BLaER1 treated with 17β-estradiol and CSF1 and Interleukin-3, amounts not matched to agents 10 nM and 100 nM (cell line): ENCODE measurements around the gene MAP2K7.

Experiments
- H3K27ac ChIP-seq, 11 experiments: shearing (Covaris generic); formaldehyde crosslinking; 2 replicates each; pipeline ENCODE4 v1.8.1; 2022
- H3K27me3 ChIP-seq, 11 experiments: shearing (Covaris generic); formaldehyde crosslinking; 2 replicates each; pipeline ENCODE4 v1.8.1; 2022
- H3K36me3 ChIP-seq, 11 experiments: shearing (Covaris generic); formaldehyde crosslinking; 2 replicates each; pipeline ENCODE4 v1.8.1; 2022
- H3K4me1 ChIP-seq, 10 experiments: shearing (Covaris generic); formaldehyde crosslinking; 2 replicates each; pipeline ENCODE4 v1.8.1; 2022
- H3K4me2 ChIP-seq, 11 experiments: shearing (Covaris generic); formaldehyde crosslinking; 2 replicates each; pipeline ENCODE4 v1.8.1; 2022
- H3K4me3 ChIP-seq, 10 experiments: shearing (Covaris generic); formaldehyde crosslinking; 2 replicates each; pipeline ENCODE4 v1.8.1; 2022
- H3K9ac ChIP-seq, 11 experiments: shearing (Covaris generic); formaldehyde crosslinking; 2 replicates each; pipeline ENCODE4 v1.8.1; 2022
- H3K9me3 ChIP-seq, 11 experiments: shearing (Covaris generic); formaldehyde crosslinking; replicated peaks in 1 of 11; 2 replicates each; pipeline ENCODE4 v1.8.1; 2022
- H4K20me1 ChIP-seq, 11 experiments: shearing (Covaris generic); formaldehyde crosslinking; 2 replicates each; pipeline ENCODE4 v1.8.1; 2022
- Cebpa-rat ChIP-seq, 11 experiments: shearing (Covaris generic); IDR thresholded peaks; 2 replicates each; pipeline ENCODE4 v1.8.1; 2022

Gene MAP2K7

GRCh38 chr19:7859831-7860713 lies 43.6 kb upstream of the MAP2K7 start:
- H3K9ac ChIP-seq, result no peak overlapping the region

DNA sequence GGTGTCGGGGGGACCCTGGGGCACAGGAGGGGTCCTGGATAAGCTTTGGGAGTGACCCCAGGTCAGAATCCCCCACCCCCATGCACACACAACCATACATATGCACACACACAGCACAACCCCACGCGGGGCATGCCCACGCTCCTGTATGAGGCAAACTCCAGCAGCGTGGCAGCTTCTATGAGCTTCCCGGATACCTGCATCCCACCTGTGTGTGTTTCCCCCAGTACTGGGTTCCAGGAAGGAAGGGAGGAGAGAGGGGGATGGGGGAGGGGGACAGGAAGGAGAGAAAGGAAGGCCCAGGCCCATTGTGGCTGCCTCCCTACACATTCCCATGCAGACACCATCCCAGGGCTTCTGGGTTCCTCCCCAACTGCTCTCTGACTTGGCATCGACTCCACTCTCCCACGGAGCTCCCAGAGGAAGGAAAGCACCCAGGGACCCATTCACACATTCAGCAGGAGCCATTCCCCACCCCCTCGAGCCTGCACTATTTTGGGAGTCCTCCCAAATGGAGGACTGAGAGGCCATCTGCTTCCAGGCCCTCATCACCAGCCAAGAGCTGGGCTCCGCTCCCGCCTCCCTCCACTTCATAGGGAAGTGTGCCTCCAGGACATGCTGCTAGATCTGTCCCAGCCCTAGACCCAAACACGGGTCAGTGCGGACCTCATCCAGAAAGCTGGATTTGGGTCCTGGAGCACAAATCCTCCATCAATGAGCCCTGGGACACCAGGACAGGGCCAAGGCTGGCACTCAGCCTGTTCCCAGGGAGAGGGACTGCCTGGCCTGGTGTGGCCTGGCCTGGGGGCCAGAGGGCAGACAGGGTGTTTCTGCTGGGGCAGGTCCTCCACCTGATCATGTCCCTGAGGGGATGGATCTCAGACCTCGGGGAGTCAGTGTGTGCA lies 42.7 kb upstream of the MAP2K7 start:
- Histone ChIP-seq H3K4me3 (no peak overlapping the region), H3K4me2 (peak overlapping the region; percentile 94 to 100 (median 99); a peak in 21 of 22 replicates), H4K20me1 (peaks cover 0 to 79% (median 26%) of the 10 kb centered on the region in 11 experiments; a peak in 17 of 22 replicates), H3K27me3 (peaks cover 42 to 65% (median 53%) of the 10 kb centered on the region in 11 experiments), H3K27ac (no peak overlapping the region), H3K4me1 (peaks cover 40 to 70% (median 62%) of the 10 kb centered on the region in 10 experiments), H3K9ac (peak overlapping the region in 3 of 11 experiments; percentile 3 to 49 (median 8); a peak in 2 of 22 replicates), H3K9me3 (no peaks in the 10 kb centered on the region), H3K36me3 (no peaks in the 10 kb centered on the region)
- no peak for TF ChIP-seq Cebpa-rat (IDR thresholded peaks at IDR 0.05)

More at GRCh38 chr19:7859831-7860713, 43.6 kb upstream of the MAP2K7 start:
- H3K4me3 ChIP-seq, result no peak overlapping the region
- peak overlapping the region in 2 of 11 experiments; percentile 98 to 99; a peak in 1 of 22 replicates for H3K4me2 ChIP-seq
- no peaks in the 10 kb centered on the region for H3K36me3 ChIP-seq
- H3K4me1 ChIP-seq, result peaks cover 34 to 65% (median 56%) of the 10 kb centered on the region in 10 experiments
- TF ChIP-seq Cebpa-rat (IDR thresholded peaks at IDR 0.05), result no peak
- H4K20me1 ChIP-seq, result peaks cover 0 to 73% (median 26%) of the 10 kb centered on the region in 11 experiments; a peak in 17 of 22 replicates
- H3K9me3 ChIP-seq, result no peaks in the 10 kb centered on the region
- no peak overlapping the region for H3K27ac ChIP-seq
- peaks cover 38 to 58% (median 47%) of the 10 kb centered on the region in 11 experiments for H3K27me3 ChIP-seq

- Histone ChIP-seq H3K36me3 (no peaks in the 10 kb centered on the region), H4K20me1 (peaks cover 0 to 74% (median 26%) of the 10 kb centered on the region in 11 experiments; a peak in 17 of 22 replicates), H3K9me3 (no peaks in the 10 kb centered on the region), H3K4me3 (peak overlapping the region; percentile 45 to 67 (median 53)), H3K27me3 (peaks cover 42 to 65% (median 53%) of the 10 kb centered on the region in 11 experiments), H3K27ac (no peak overlapping the region), H3K9ac (peak overlapping the region in 9 of 11 experiments; percentile 8 to 62 (median 47); a peak in 11 of 22 replicates), H3K4me2 (peak overlapping the region; percentile 94 to 100 (median 99)), H3K4me1 (peaks cover 40 to 70% (median 59%) of the 10 kb centered on the region in 10 experiments)
- TF ChIP-seq Cebpa-rat (IDR thresholded peaks at IDR 0.05), result no peak
These were observed 41.9 kb upstream of the MAP2K7 start for GRCh38 chr19:7861619-7862412.

DNA sequence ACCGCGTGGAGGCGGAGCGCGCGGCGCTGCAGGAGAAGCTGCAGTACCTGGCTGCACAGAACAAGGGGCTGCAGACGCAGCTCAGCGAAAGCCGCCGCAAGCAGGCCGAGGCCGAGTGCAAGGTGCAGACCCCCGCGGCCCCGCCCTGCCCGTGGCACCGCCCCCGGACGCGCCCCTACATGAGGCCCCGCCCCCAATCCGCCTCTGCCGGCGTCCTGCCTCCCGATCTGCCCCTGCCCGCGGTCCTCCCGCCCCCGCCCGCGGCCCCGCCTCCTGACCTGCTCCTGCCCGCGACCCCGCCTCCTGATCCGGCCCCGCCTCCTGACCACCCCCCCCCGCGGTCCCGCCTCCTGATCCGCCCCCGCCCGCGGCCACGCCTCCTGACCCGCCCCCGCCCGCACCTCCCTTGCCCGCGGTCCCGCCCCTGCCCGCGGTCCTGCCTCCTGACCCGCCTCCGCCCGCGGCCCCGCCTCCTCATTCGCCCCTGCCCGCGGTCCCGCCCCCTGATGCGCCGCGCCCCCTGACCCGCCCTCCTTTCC lies 41.2 kb upstream of the MAP2K7 start:
- peaks cover 0 to 75% (median 26%) of the 10 kb centered on the region in 11 experiments; a peak in 17 of 22 replicates for H4K20me1 ChIP-seq
- TF ChIP-seq Cebpa-rat (IDR thresholded peaks at IDR 0.05), result no peak
- H3K27me3 ChIP-seq, result peaks cover 42 to 63% (median 51%) of the 10 kb centered on the region in 11 experiments
- no peaks in the 10 kb centered on the region for H3K36me3 ChIP-seq
- H3K4me3 ChIP-seq, result peak overlapping the region; percentile 45 to 67 (median 53)
- peak overlapping the region in 8 of 11 experiments; percentile 8 to 62 (median 48); a peak in 6 of 22 replicates for H3K9ac ChIP-seq
- no peaks in the 10 kb centered on the region for H3K9me3 ChIP-seq
- no peak overlapping the region for H3K27ac ChIP-seq
- peak overlapping the region; percentile 94 to 100 (median 99) for H3K4me2 ChIP-seq
- H3K4me1 ChIP-seq, result peaks cover 40 to 71% (median 61%) of the 10 kb centered on the region in 10 experiments

DNA sequence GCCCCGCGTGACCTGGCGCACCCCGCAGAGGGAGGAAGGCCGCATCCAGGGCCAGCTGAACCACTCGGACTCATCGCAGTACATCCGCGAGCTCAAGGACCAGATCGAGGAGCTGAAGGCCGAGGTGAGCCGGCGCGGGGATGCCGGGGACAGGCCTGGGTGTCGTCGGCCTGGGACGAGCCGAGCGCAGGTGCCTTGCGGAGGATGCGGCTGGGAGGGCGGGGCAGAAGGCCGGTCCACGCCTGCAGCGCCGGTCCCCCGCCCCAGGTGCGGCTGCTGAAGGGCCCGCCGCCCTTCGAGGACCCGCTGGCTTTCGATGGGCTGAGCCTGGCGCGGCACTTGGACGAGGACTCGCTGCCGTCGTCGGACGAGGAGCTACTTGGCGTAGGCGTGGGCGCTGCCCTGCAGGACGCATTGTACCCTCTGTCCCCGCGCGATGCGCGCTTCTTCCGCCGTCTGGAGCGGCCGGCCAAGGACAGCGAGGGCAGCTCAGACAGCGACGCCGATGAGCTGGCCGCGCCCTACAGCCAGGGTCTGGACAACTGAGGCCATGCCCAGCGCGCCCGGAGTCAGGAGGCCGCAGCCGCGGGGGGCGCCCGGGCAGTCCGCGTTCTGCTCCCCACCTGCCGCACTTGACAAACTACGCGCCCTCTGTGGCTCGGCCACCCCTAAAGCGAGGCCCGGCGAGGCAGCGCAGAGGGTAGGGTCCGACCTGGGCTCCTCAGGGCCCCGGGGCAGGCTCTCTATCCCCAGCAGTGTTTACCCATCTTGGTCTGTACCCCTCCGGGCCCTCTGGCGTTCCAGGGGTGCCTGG lies 40.3 kb upstream of the MAP2K7 start:
- H3K4me3 ChIP-seq, result no peak overlapping the region
- no peak for TF ChIP-seq Cebpa-rat (IDR thresholded peaks at IDR 0.05)
- no peaks in the 10 kb centered on the region for H3K9me3 ChIP-seq
- H3K36me3 ChIP-seq, result no peaks in the 10 kb centered on the region
- H4K20me1 ChIP-seq, result peaks cover 0 to 69% (median 27%) of the 10 kb centered on the region in 11 experiments; a peak in 17 of 22 replicates
- peaks cover 36 to 71% (median 60%) of the 10 kb centered on the region in 10 experiments for H3K4me1 ChIP-seq
- H3K4me2 ChIP-seq, result peak overlapping the region in 8 of 11 experiments; percentile 2 to 62 (median 30); a peak in 13 of 22 replicates
- no peak overlapping the region for H3K27ac ChIP-seq
- H3K9ac ChIP-seq, result no peak overlapping the region
- peaks cover 40 to 63% (median 47%) of the 10 kb centered on the region in 11 experiments for H3K27me3 ChIP-seq

DNA sequence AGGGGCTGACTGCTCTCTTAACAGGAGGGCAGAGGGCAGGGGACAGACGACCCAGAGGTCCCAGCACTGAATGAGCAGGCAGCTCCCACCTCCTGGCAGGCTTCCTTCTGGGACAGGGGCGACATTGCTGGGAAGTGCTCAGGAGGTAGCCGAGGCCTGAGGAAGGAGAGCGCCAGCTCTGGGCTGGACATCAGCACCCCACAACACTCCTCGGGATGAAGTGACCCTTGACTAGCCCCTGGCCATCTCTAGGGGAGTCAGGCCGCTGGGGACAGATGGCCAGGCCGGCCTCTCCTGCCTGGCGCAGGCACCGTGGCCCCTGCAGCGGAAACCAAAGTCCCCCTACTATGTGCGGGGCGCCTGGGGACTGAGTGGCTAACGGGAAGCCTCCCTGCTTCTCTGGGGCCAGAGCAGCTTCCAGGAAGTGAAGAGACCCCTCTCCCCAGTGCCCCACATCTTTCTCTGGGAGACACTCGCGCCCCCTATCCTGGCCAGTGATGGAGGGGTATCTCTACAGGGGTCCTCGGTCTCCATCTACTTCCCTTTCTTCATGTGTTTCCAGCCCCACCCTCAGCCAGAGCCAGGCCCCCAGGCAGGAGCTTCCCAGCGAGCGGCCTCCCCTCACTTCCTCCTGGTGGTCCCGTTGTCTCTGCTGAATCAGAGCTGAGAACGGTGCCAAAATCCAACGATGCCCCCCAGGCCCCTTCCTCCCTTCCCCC lies 39.5 kb upstream of the MAP2K7 start:
- Histone ChIP-seq H3K4me3 (no peak overlapping the region), H3K36me3 (no peaks in the 10 kb centered on the region), H3K4me2 (peak overlapping the region in 9 of 11 experiments; percentile 2 to 62 (median 22); a peak in 13 of 22 replicates), H3K9ac (no peak overlapping the region), H3K9me3 (no peaks in the 10 kb centered on the region), H3K4me1 (peaks cover 40 to 71% (median 62%) of the 10 kb centered on the region in 10 experiments), H4K20me1 (peaks cover 0 to 64% (median 29%) of the 10 kb centered on the region in 11 experiments; a peak in 17 of 22 replicates), H3K27me3 (peaks cover 39 to 60% (median 45%) of the 10 kb centered on the region in 11 experiments), H3K27ac (no peak overlapping the region)
- no peak for TF ChIP-seq Cebpa-rat (IDR thresholded peaks at IDR 0.05)
